Measurements from ENCODE around the gene ITIH5.
A peak's percentile ranks its signal among the peaks of the same experiment; 100 is the strongest.

ITIH5 gene

GRCh38 chr10:7546385-7546967 lies 120.3 kb downstream of the ITIH5 start:
- DNase-seq = no peak

GRCh38 chr10:7545792-7546191 lies 121.0 kb downstream of the ITIH5 start:
- DNase-seq = no peak

- no peak for DNase-seq
Observed at GRCh38 chr10:7545261-7545660, 121.5 kb downstream of the ITIH5 start.

- DNase-seq = no peak
Observed at GRCh38 chr10:7544203-7544602, 122.6 kb downstream of the ITIH5 start.

- DNase-seq = no peak
Observed at GRCh38 chr10:7542189-7542914, 124.4 kb downstream of the ITIH5 start.

GRCh38 chr10:7541137-7542087 lies 125.4 kb downstream of the ITIH5 start:
- no peak for DNase-seq

GRCh38 chr10:7538970-7539654 lies 127.7 kb downstream of the ITIH5 start:
- DNase-seq = no peak

- DNase-seq = no peak
Observed at GRCh38 chr10:7537126-7537525, 129.6 kb downstream of the ITIH5 start.

GRCh38 chr10:7534480-7534852 lies 132.3 kb downstream of the ITIH5 start:
- no peak for DNase-seq

- DNase-seq = no peak
Observed at GRCh38 chr10:7533657-7534479, 132.9 kb downstream of the ITIH5 start.

- no peak for DNase-seq
Observed at GRCh38 chr10:7532723-7533498, 133.9 kb downstream of the ITIH5 start.

- DNase-seq = peak in 3 of 4 experiments; percentile 8 to 26 (median 14)
Observed at GRCh38 chr10:7529638-7530037, 137.1 kb downstream of the ITIH5 start.

GRCh38 chr10:7527468-7527867 lies 139.3 kb downstream of the ITIH5 start:
- DNase-seq = no peak

- DNase-seq = no peak
Observed at GRCh38 chr10:7526017-7526400, 140.8 kb downstream of the ITIH5 start.

- peak; percentile 78 to 86 (median 84) for DNase-seq
Observed at GRCh38 chr10:7525314-7526016, 141.3 kb downstream of the ITIH5 start.

GRCh38 chr10:7523656-7524055 lies 143.1 kb downstream of the ITIH5 start:
- DNase-seq = no peak

GRCh38 chr10:7520507-7521485 lies 146.0 kb downstream of the ITIH5 start:
- no peak for DNase-seq

- DNase-seq = peak in 1 of 4 experiments; percentile 31
Observed at GRCh38 chr10:7519351-7519750, 147.4 kb downstream of the ITIH5 start.

GRCh38 chr10:7518693-7519092 lies 148.1 kb downstream of the ITIH5 start:
- no peak for DNase-seq

Measured in suppressor macrophage (primary cell).